GM20000 (cell line): ENCODE measurements around the gene FKBP1A.

Source experiments
- DNase-seq: peaks from one replicate; pipeline ENCODE4 v3.0.0; 2012; ENCODE audit warnings: low spot score
- CTCF ChIP-seq: IDR thresholded peaks from 2 replicates; pipeline ENCODE4 v1.5.1; 2012; ENCODE audit warnings: mild to moderate bottlenecking, control low read depth; ENCODE audit errors: extremely low read depth, missing control alignments

Gene FKBP1A

GRCh38 chr20:1392693-1393506, at the start of gene FKBP1A:
Gene FKBP1A, minus strand, starts transcription at chr20:1393054. Its CDS starts 56 bp downstream, at chr20:1392998.
- TF ChIP-seq CTCF = no peak
- DNase-seq = peak; percentile 93

GRCh38 chr20:1442304-1442703, 49.5 kb upstream of the FKBP1A start:
- no peak for DNase-seq
- no peak for TF ChIP-seq CTCF

DNA sequence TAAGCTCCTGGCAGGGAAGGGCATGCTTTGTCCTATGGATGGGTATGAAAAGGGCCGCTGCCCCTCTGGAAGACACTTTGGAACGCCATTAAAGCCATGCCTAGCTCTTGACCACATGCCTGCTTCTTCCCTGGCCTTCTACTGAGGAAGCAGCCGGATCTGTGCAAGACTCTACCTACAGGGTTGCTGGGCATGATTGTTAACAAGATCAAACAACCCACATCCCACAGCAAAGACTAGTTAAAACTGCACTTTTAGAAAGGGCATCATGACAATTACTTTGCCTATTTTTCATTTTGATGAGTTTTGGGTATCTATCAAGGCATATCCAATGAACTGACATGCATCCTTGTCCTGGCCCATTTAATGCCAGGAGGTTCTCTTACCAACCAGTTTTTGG, 48.3 kb upstream of the FKBP1A start:
- no peak for TF ChIP-seq CTCF
- DNase-seq = no peak

DNA sequence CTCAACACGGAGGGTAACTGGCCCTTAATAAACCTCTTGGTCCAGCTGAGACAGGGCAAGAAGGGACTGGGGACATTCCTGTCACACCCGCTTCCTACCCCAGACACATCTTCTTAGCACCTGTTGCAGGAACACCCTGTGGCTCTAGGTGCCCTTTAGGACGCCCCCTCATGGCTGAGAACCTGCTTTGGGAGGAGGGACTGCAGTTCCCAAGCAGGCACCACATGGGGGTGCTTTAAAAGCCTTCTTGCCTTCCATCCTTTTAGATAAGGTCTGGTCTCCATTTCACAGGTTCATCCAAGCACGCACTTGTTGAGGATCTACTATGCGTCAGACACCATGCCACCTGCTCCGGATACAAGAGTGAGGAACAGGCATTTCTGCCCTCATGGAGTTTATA, 47.2 kb upstream of the FKBP1A start:
- peak; percentile 41 for TF ChIP-seq CTCF
- DNase-seq = no peak

- TF ChIP-seq CTCF = no peak
- DNase-seq = no peak
Measured at GRCh38 chr20:1438361-1438760, 45.5 kb upstream of the FKBP1A start.

DNA sequence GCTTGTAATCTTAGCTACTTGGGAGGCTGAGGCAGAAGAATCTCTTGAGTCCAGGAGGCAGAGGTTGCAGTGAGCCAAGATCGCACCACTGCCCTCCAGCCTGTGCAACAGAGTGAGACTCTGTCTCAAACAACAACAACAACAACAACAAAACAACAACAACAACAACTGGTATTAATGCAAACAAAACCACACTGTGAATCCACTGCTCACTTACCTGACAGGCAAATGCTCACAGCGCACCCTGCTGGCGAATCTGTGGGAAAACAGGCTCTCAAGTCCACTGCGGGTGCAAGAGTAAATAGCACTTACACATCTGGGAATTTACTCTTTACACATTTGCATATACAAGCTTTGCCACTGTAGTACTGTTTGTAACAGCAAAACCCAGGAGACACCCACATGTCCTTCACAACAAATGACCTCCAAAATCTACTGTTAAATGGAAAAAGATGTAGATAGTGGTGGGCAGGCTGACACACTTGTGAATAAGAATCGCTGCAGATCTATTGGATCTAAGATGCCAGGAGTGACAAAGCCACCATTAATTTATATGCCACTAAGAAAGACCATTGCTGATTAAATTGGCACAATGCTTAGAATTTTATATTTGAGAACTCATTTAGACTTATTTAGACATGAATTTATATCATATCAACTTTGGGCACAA, 44.5 kb upstream of the FKBP1A start:
- peak; percentile 82 for TF ChIP-seq CTCF
- DNase-seq = peak; percentile 76

GRCh38 chr20:1436263-1436662, 43.4 kb upstream of the FKBP1A start:
- DNase-seq = no peak
- TF ChIP-seq CTCF = no peak
